Measurements from ENCODE around the gene SMARCD1.

SMARCD1 gene

GRCh38 chr12:50104417-50105366 is 19.6 kb downstream of the SMARCD1 start:
- no peak for DNase-seq (ENCODE audit: low spot score)

DNA sequence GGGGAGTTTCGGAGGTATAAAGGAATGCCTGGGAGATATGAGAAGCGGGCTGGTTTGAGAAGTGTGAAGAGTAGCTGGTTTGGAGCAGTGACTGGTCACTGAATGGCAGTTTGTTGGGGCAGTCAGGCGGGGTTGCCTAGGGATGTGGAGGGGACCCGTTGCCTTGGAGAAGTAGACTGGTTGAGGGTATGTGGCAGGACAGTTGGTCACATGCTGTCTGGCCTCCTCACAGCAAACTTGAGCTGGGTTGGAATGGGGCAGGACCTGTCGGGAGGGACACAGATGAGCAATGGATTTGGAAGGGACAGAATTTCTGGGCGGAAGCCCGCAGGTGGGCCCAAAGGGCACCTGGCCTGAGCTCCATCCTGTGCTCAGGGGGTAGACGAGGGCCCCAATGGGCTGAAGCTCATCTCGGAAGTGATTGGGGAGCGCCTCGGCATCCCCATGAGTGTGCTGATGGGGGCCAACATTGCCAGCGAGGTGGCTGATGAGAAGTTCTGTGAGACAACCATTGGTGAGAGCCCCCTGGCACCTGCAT is 20.8 kb downstream of the SMARCD1 start:
- no peak for DNase-seq (ENCODE audit: low spot score)

- DNase-seq (ENCODE audit: low spot score): no peak
These were observed 21.8 kb downstream of the SMARCD1 start for GRCh38 chr12:50106907-50107306.

DNA sequence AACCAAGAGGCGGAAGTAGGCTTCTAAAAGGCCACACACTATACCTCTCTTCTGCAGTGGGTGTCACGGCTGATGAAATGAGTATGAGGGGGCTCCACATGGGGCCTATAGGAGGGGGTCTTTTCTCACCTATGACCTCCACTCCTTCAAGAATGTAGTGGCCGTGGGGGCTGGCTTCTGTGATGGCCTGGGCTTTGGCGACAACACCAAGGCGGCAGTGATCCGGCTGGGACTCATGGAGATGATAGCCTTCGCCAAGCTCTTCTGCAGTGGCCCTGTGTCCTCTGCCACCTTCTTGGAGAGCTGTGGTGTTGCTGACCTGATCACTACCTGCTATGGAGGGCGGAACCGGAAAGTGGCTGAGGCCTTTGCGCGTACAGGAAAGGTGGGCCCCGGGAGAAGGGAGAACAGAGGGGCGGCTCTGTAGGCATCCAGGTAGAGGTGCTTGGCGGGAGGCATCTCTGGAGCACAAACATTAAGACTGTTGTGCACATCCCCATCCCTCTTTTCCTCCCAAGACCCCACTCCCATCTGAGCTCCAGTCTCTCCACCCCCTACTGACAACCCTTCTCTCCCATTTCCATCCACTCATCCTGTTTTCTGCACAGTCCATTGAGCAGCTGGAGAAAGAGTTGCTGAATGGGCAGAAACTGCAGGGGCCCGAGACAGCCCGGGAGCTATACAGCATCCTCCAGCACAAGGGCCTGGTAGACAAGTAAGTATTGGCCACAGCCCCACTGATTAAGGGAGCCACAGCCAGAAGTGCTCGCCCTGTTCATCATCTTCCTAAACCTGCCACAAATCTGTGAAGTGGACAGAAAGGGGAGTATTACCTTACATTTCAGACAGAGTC is 22.5 kb downstream of the SMARCD1 start:
- DNase-seq (ENCODE audit: low spot score): no peak

DNA sequence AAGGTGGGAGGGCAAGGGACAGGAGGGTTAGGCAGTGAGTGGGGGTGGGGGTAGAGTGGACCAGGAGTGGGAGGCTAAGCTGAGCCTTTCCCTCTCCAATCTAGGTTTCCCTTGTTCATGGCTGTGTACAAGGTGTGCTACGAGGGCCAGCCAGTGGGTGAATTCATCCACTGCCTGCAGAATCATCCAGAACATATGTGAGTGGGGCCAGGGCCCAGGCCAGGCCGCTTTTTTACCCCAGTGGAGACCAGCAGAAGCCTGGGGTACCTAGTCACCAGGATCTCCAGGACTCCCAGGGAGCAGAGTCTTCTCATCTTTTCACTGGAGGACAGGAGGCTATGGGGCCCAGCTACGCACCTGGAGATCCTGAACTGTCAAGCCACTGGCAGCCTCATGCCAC is 24.2 kb downstream of the SMARCD1 start:
- DNase-seq (ENCODE audit: low spot score): no peak

- DNase-seq (ENCODE audit: low spot score): no peak
These were observed 25.1 kb downstream of the SMARCD1 start for GRCh38 chr12:50110127-50110761.

GRCh38 chr12:50110762-50111351 is 25.7 kb downstream of the SMARCD1 start:
- DNase-seq (ENCODE audit: low spot score): no peak

- DNase-seq (ENCODE audit: low spot score): no peak
These were observed 26.2 kb downstream of the SMARCD1 start for GRCh38 chr12:50111395-50111692.

DNA sequence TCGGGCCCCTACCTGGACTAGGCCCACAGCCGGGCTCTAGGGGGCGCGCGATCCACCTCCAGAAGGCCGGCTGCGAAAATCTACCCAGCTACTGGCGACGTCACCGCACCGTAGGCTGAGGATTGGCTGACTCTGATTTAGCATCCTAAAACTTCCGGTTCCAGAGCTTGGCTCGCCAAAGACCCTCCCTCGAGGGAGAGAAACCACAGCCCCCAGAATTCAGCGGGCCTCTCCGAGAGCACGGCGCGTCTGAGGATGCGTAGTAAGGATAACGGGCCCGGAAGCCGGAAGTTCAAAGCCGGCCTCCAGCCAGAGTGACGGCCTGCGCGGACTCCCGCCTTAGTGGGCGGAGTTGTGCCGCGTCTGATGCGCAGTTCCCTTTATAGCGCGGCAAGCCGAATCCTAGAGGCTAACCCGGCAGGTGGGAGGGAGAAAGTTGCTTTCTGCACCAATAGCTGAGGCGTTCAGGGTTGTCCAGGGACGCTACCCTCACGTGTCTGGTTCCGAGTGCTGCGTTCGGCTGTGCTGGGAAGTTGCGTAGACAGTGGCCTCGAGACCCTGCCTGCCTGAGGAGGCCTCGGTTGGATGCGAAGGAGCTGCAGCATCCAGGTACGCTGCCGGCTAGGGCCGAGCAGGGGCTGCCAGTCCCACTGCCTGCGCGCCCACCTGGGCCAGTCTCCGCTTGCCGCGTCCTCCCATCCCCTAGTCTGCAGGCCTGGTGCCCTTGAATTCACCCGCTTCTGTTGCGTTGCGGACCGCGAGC is 26.7 kb downstream of the SMARCD1 start, which contains the start of gene COX14:
COX14 (plus strand) TSS at position 544 of the 763 bp plus-strand sequence. CDS start 7,808 bp downstream, outside the sequence.
- DNase-seq (ENCODE audit: low spot score): peak; percentile 100

GRCh38 chr12:50112456-50113218 is 27.5 kb downstream of the SMARCD1 start:
- peak; percentile 61 for DNase-seq (ENCODE audit: low spot score)

DNA sequence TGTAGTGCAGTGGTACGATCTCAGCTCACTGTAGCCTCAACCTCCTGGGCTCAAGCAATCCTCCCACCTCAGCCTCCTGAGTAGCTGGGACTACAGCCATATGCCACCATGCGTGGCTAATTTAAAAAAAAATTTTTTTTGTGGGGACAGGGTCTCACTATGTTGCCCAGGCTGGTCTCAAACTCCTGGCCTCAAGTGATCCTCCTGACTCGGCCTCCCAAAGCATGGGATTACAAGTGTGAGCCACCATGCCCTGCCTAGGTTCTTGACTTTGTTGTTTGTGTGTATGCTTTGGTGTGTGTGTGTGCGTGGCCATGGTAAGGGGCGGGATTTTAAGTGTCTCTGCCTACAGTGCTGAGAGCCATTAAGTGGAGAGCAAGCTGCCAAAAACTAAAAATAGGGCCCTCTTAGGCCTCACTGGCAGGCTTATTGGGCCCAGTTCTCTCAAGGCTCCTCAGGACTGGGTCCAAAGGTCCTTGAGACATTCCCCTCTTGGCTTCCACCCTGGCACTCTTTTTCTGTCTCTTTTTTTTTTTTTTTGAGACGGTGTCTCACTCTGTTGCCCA is 32.0 kb downstream of the SMARCD1 start:
- DNase-seq (ENCODE audit: low spot score): no peak

- DNase-seq (ENCODE audit: low spot score): no peak
These were observed 34.2 kb downstream of the SMARCD1 start for GRCh38 chr12:50119387-50119786.

- no peak for DNase-seq (ENCODE audit: low spot score)
These were observed 35.4 kb downstream of the SMARCD1 start for GRCh38 chr12:50120521-50120920.

DNA sequence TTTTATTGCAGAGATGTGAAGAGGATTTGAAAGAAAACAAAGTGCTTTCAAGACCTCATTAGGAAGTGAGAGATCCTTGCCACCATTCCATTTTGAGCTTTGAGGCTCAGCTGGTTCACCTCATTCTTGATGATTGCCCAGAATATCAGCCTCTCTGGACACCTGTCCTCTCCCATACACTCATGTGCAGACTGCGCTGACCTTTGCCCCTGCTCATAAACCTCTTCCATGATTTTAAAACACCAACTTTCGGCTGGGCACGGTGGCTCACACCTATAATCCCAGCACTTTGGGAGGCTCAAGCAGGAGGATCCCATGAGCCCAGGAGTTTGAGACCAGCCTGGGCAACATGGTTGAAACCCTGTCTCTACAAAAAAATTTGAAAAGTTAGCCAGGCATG is 35.8 kb downstream of the SMARCD1 start:
- no peak for DNase-seq (ENCODE audit: low spot score)

GRCh38 chr12:50121641-50122040 is 36.5 kb downstream of the SMARCD1 start:
- DNase-seq (ENCODE audit: low spot score): no peak

DNA sequence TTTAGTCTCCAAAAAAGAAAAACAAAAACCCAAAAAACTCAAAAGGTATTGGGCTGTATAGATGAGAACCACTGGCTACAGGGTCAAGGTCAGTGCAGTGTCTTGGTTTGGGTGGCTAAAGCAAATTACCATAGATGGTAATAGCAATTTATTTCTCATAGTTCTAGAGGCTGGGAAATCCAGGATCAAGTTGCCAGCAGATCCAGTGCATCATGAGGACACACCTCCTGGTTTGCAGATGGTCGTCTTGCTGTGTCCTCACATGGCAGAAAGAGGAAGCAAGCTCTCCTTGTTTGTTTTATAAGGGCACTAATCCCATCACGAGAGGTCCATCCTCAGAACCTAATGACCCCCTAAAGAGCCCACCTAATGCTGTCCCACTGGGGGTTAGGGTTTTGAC is 38.1 kb downstream of the SMARCD1 start:
- no peak for DNase-seq (ENCODE audit: low spot score)

DNA sequence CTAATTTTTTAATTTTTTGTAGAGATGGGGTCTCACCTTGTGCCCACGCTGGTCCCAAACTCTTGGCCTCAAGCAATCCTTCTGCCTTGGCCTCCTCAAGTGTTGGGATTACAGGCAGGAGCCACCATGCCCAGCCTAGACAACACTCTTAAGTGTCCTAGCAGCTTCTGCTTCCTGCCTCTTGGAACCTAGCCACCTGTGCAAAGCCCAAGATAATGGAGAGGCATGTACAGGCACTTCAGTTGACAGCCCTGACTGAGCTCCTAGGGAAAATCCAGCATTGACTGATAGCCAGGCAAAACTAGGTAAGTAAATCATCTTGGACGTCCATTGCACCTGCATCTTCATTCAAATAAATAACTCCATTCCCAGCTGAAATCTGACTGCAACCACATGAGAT is 42.4 kb downstream of the SMARCD1 start:
- DNase-seq (ENCODE audit: low spot score): no peak

- no peak for DNase-seq (ENCODE audit: low spot score)
These were observed 44.1 kb downstream of the SMARCD1 start for GRCh38 chr12:50129290-50129689.

GRCh38 chr12:50132505-50133135 is 47.5 kb downstream of the SMARCD1 start:
- peak; percentile 41 for DNase-seq (ENCODE audit: low spot score)
